ENCODE data around the gene MRPL19.

MRPL19 gene

DNA sequence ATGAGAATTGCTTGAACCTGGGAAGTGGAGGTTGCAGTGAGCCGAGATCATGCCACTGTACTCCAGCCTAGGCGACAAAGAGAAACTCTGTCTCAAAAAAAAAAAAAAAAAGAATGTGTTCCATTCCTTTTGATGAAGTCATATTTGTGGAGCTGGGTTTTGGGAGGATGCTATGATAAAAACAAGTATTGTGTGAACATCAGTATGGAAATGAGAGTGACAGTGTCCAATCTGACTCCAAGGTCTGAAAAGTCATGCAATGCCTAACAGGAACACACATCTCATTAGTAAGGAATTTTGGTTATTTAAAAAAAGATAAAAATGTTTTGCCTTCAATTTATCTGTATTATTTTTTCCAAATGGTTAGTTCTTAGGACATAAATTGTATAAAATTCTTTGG is 52.3 kb downstream of the MRPL19 start:
- Histone ChIP-seq H3K9me3 (ENCODE audit: control insufficient read depth, insufficient read depth, low read length) (no peaks in the 10 kb centered on the region), H3K4me3 (ENCODE audit: low read length) (no peak overlapping the region), H3K27ac (ENCODE audit: low read depth, low read length) (no peak overlapping the region), H3K9me2 (replicated peaks; ENCODE audit: control insufficient read depth, low read length) (no peaks in the 10 kb centered on the region), H3K27me3 (ENCODE audit: control insufficient read depth, low read length) (no peaks in the 10 kb centered on the region), H4K20me1 (ENCODE audit: control insufficient read depth, insufficient read depth, low read depth, low read length) (no peaks in the 10 kb centered on the region), H3K4me2 (ENCODE audit: low read length) (no peak overlapping the region), H3K79me2 (ENCODE audit: control insufficient read depth, low read length) (no peaks in the 10 kb centered on the region), H3F3A (ENCODE audit: control insufficient read depth, insufficient read depth) (no peaks in the 10 kb centered on the region), H3K4me1 (ENCODE audit: control insufficient read depth, low read length) (no peaks in the 10 kb centered on the region), H3K36me3 (ENCODE audit: control insufficient read depth, low read length) (peaks cover 74% of the 10 kb centered on the region)
- no peak for TF ChIP-seq EZH2phosphoT487 (IDR thresholded peaks at IDR 0.05; ENCODE audit: borderline replicate concordance, low read length)
- TF ChIP-seq, protein P1, sequence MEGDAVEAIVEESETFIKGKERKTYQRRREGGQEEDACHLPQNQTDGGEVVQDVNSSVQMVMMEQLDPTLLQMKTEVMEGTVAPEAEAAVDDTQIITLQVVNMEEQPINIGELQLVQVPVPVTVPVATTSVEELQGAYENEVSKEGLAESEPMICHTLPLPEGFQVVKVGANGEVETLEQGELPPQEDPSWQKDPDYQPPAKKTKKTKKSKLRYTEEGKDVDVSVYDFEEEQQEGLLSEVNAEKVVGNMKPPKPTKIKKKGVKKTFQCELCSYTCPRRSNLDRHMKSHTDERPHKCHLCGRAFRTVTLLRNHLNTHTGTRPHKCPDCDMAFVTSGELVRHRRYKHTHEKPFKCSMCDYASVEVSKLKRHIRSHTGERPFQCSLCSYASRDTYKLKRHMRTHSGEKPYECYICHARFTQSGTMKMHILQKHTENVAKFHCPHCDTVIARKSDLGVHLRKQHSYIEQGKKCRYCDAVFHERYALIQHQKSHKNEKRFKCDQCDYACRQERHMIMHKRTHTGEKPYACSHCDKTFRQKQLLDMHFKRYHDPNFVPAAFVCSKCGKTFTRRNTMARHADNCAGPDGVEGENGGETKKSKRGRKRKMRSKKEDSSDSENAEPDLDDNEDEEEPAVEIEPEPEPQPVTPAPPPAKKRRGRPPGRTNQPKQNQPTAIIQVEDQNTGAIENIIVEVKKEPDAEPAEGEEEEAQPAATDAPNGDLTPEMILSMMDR (IDR thresholded peaks at IDR 0.05; ENCODE audit: low read depth, low read length, poor library complexity, severe bottlenecking) = no peak

DNA sequence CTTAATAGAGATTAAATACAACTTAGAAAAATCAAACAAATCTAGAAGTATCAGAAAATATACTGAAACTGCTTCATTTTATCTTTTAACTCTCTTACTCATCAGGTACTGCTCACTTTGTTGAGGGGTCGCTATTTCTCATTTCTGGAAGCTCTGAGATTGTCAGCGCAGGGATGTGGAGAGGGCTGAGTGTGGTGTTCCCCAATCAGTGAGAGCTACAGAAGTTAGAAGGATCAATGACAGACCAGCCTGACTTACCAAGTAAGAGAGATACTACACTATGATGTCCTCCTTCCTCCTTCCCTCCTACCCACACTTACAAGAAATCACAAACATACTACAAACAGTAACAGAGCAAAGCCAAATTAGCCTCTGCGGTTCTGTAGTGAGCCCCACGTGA is 56.0 kb downstream of the MRPL19 start:
- Histone ChIP-seq H3K27ac (ENCODE audit: low read depth, low read length) (no peak overlapping the region), H3K4me3 (ENCODE audit: low read length) (no peak overlapping the region), H4K20me1 (ENCODE audit: control insufficient read depth, insufficient read depth, low read depth, low read length) (no peaks in the 10 kb centered on the region), H3K79me2 (ENCODE audit: control insufficient read depth, low read length) (peaks cover 10% of the 10 kb centered on the region), H3K4me2 (ENCODE audit: low read length) (no peak overlapping the region), H3K9me3 (ENCODE audit: control insufficient read depth, insufficient read depth, low read length) (no peaks in the 10 kb centered on the region), H3K36me3 (ENCODE audit: control insufficient read depth, low read length) (peaks cover 83% of the 10 kb centered on the region), H3K27me3 (ENCODE audit: control insufficient read depth, low read length) (no peaks in the 10 kb centered on the region), H3F3A (ENCODE audit: control insufficient read depth, insufficient read depth) (no peaks in the 10 kb centered on the region), H3K4me1 (ENCODE audit: control insufficient read depth, low read length) (no peaks in the 10 kb centered on the region), H3K9me2 (replicated peaks; ENCODE audit: control insufficient read depth, low read length) (no peaks in the 10 kb centered on the region)
- TF ChIP-seq EZH2phosphoT487 (IDR thresholded peaks at IDR 0.05; ENCODE audit: borderline replicate concordance, low read length) = no peak
- TF ChIP-seq, protein P1 (IDR thresholded peaks at IDR 0.05; ENCODE audit: low read depth, low read length, poor library complexity, severe bottlenecking) = no peak

DNA sequence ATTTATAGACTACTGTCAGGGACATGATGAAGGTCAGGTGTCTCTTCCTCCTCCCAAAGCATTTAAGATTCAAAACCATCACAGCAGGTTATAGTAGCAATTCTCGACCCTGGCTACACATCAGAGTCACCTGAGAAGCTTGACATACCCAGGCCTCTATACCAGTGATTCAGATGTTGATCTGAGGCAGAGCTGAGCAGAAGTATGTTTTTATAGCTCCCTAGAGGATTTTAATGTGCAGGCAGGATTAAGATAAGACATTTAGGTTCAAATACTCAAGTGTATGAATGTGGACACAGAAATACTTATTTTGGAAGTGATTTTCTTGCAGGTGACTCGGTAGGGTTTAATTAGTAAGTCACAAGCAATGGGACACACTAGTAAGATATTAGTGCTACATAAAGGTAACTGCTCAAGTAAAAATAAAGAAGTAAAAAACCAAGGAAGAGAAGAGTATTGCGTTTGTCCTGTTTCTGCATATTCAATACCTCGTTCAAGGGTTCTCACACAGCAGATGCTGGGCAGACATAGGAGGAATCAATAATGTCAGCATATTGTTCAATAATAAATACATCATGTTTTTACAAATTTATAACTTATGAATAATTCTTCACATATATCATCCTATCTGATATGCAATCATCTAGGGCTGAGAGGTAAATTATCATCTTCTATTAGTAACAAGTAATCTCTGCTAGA is 57.2 kb downstream of the MRPL19 start:
- TF ChIP-seq, protein P1 (IDR thresholded peaks at IDR 0.05; ENCODE audit: low read depth, low read length, poor library complexity, severe bottlenecking) = no peak
- TF ChIP-seq EZH2phosphoT487 (IDR thresholded peaks at IDR 0.05; ENCODE audit: borderline replicate concordance, low read length) = no peak
- Histone ChIP-seq H3K4me2 (ENCODE audit: low read length) (no peak overlapping the region), H3K9me3 (ENCODE audit: control insufficient read depth, insufficient read depth, low read length) (no peaks in the 10 kb centered on the region), H3K9me2 (replicated peaks; ENCODE audit: control insufficient read depth, low read length) (no peaks in the 10 kb centered on the region), H3K4me1 (ENCODE audit: control insufficient read depth, low read length) (peaks cover 5% of the 10 kb centered on the region), H3K79me2 (ENCODE audit: control insufficient read depth, low read length) (peaks cover 21% of the 10 kb centered on the region), H3K36me3 (ENCODE audit: control insufficient read depth, low read length) (peaks cover 77% of the 10 kb centered on the region), H3K27me3 (ENCODE audit: control insufficient read depth, low read length) (no peaks in the 10 kb centered on the region), H3K4me3 (ENCODE audit: low read length) (no peak overlapping the region), H3K27ac (ENCODE audit: low read depth, low read length) (no peak overlapping the region), H4K20me1 (ENCODE audit: control insufficient read depth, insufficient read depth, low read depth, low read length) (no peaks in the 10 kb centered on the region), H3F3A (ENCODE audit: control insufficient read depth, insufficient read depth) (no peaks in the 10 kb centered on the region)

Measured in DOHH2 (cell line).